ENCODE results near the gene SNAPC4.

DNA sequence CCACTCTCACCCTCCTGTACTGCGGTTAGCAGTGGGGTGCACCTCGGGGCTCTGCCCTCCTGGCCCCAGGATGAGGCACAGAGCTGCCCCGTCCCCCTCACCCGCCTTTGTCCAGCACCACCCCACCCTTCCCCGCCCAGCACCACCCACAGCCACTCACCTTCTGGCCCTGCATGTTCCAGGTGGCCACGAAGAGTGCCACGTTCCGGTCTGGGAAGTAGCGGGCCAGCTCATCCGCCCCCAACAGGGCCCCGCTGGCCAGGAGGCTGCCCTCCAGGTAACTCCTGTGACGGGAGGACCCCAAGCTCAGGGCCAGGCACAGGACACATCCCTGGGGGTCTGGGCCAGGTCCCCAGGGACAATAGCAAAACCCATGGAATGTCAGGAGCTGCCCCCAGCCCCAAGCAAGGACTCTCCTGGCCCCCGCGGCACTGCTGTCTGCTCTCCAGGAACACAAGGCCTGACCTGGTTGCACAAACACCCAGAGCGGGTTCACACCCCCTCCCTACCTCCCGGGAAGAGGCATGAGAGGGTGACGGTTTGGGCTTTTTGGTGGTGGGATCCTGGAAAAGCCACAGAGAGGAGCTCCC is 34.7 kb upstream of the SNAPC4 start:
- TF ChIP-seq GATA2 (IDR thresholded peaks at IDR 0.05; ENCODE audit: low read depth, low read length) (no peak), GATA3 (IDR thresholded peaks at IDR 0.05; ENCODE audit: low read depth, low read length) (no peak)
